HL-60 (cell line): ENCODE results near the gene FBXO27.

Source experiments
- DNase-seq, 2 experiments: peaks; one replicate each; pipeline ENCODE4 v3.0.0-alpha.2; 2010 to 2020; ENCODE audit warnings: low read depth in 1 of 2, low spot score in 1 of 2
- H3K27ac ChIP-seq: fragments of 250-450 bp; sonication (Bioruptor Pico); replicated peaks from 2 replicates; pipeline ENCODE4 v1.5.1; 2020; ENCODE audit warnings: mild to moderate bottlenecking, moderate library complexity
- H3K27me3 ChIP-seq: fragments of 250-450 bp; sonication (Bioruptor Pico); 2 replicates; pipeline ENCODE4 v1.5.1; 2021; ENCODE audit warnings: mild to moderate bottlenecking, moderate library complexity; ENCODE audit not compliant: insufficient read depth, poor library complexity, severe bottlenecking
- H3K4me3 ChIP-seq: replicated peaks from 2 replicates; pipeline ENCODE4 v1.5.1; 2011; ENCODE audit warnings: mild to moderate bottlenecking, control low read depth, low read length; ENCODE audit not compliant: insufficient read depth
- CTCF ChIP-seq: IDR thresholded peaks from one replicate; pipeline ENCODE4 v1.5.1; 2011; ENCODE audit warnings: low read length, control low read depth, inconsistent platforms; ENCODE audit not compliant: insufficient read depth
- GABPA ChIP-seq: IDR thresholded peaks from 2 replicates; pipeline ENCODE4 v1.6.1; 2012; ENCODE audit warnings: low read depth
- POLR2AphosphoS5 ChIP-seq: IDR thresholded peaks from 2 replicates; pipeline ENCODE4 v1.6.1; 2012; ENCODE audit warnings: low read depth
- REST ChIP-seq: IDR thresholded peaks from 2 replicates; pipeline ENCODE4 v1.6.1; 2012; ENCODE audit warnings: low read depth; ENCODE audit not compliant: insufficient replicate concordance
- SPI1 ChIP-seq: IDR thresholded peaks from 2 replicates; pipeline ENCODE4 v1.6.1; 2012; ENCODE audit warnings: low read depth, mild to moderate bottlenecking, borderline replicate concordance

FBXO27 gene

GRCh38 chr19:39017646-39018045, 14.7 kb downstream of the FBXO27 start:
- TF ChIP-seq GABPA (no peak), CTCF (no peak), POLR2AphosphoS5 (no peak), SPI1 (no peak), REST (no peak)
- H3K4me3 ChIP-seq: no peak overlapping the region
- H3K27me3 ChIP-seq: no peaks in the 10 kb centered on the region
- H3K27ac ChIP-seq: no peak overlapping the region
- DNase-seq: no peak

GRCh38 chr19:39017026-39017425, 15.3 kb downstream of the FBXO27 start:
- DNase-seq: no peak
- Histone ChIP-seq H3K27ac (no peak overlapping the region), H3K27me3 (no peaks in the 10 kb centered on the region), H3K4me3 (no peak overlapping the region)
- no peak for TF ChIP-seq GABPA
- no peak for TF ChIP-seq CTCF
- TF ChIP-seq REST: no peak
- no peak for TF ChIP-seq SPI1
- no peak for TF ChIP-seq POLR2AphosphoS5

DNA sequence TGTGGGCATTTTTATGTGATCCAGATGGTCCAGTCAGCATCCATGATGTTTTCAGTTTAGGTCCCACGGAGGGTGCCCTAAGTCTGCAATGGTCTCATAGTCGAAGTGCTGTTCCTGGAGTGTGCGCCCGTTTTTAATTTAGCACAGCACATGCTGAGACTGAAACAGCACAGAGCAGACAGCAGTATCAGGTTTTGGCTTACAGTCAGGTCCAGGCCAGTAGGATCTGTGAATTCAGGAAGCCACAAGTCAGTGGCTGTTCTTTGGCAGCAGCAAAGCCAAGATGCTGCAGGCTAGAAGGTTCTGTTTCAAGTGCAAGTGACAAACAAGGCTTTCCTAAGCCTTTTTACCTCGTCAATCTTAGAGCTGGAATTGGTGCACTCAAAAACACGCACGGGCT, 18.3 kb downstream of the FBXO27 start:
- Histone ChIP-seq H3K4me3 (no peak overlapping the region), H3K27me3 (no peaks in the 10 kb centered on the region), H3K27ac (no peak overlapping the region)
- DNase-seq: no peak
- TF ChIP-seq CTCF (no peak), GABPA (no peak), REST (no peak), SPI1 (no peak), POLR2AphosphoS5 (no peak)
